GM12878 (cell line): Measurements from ENCODE around the gene MROH2A. TPM values are rescaled to one million over a fixed set of nuclear protein-coding genes. Genes with fewer than 3 reads are reported as not detected.

Experiments
- BCL11A ChIP-seq: IDR thresholded peaks from 2 replicates; pipeline ENCODE4 v1.6.1; 2011; ENCODE audit warnings: low read depth, low read length
- CEBPB ChIP-seq, 2 experiments: fragments of 150-350 bp in 1 of 2; IDR thresholded peaks; 2 replicates each; pipeline ENCODE4 v1.6.1; 2012 to 2014; ENCODE audit warnings: low read depth in 2 of 2, low read length in 2 of 2, borderline replicate concordance in 1 of 2, inconsistent platforms in 1 of 2
- FOXM1 ChIP-seq: IDR thresholded peaks from 2 replicates; pipeline ENCODE4 v1.6.1; 2012; ENCODE audit warnings: low read depth, mild to moderate bottlenecking, inconsistent platforms, low read length, moderate library complexity
- JUNB ChIP-seq: IDR thresholded peaks from 2 replicates; pipeline ENCODE4 v1.6.1; 2016; ENCODE audit warnings: antibody characterized with exemption, mild to moderate bottlenecking
- NR2C1 ChIP-seq: fragments of 450-650 bp; IDR thresholded peaks from 2 replicates; pipeline ENCODE4 v1.6.1; 2017; ENCODE audit warnings: antibody characterized with exemption, mild to moderate bottlenecking, moderate library complexity
- PML ChIP-seq: IDR thresholded peaks from 2 replicates; pipeline ENCODE4 v1.6.1; 2012; ENCODE audit warnings: low read length, inconsistent platforms
- POU2F2 ChIP-seq: IDR thresholded peaks from 3 replicates; pipeline ENCODE4 v1.6.1; 2011; ENCODE audit warnings: low read depth, mild to moderate bottlenecking, low read length, borderline replicate concordance
- RBBP5 ChIP-seq: fragments of 200-600 bp; sonication (generic); conservative IDR thresholded peaks from 2 replicates; pipeline ENCODE4 v1.6.1; 2016
- SIX5 ChIP-seq: IDR thresholded peaks from 2 replicates; pipeline ENCODE4 v1.6.1; 2011; ENCODE audit warnings: mild to moderate bottlenecking, low read depth, low read length, moderate library complexity; ENCODE audit not compliant: severe bottlenecking
- ZNF217 ChIP-seq: fragments of 450-650 bp; IDR thresholded peaks from 2 replicates; pipeline ENCODE4 v1.6.1; 2017; ENCODE audit warnings: antibody characterized with exemption, mild to moderate bottlenecking
- polyA plus RNA-seq, 11 experiments: library from polyadenylated mRNA; depleted of rRNA in 4 of 11; unstranded in 6 of 11; stranded (reverse) in 5 of 11; fragments of >200 nt; fragmentation: Nextera tagmentation in 4 of 11; fragmentation: Illumina TruSeq in 1 of 11; extraction: Ambion mirVana in 4 of 11; extraction: Trizol in 1 of 11; gene quantifications; 1 replicate in 1 of 11; 2 replicates in 10 of 11; pipeline versions ENCODE4 v1.2.1 to v1.2.3, GENCODE V29; 2011 to 2016; ENCODE audit warnings: inconsistent platforms in 2 of 11, missing spikeins in 2 of 11, low read depth in 1 of 11
- total RNA-seq, 4 experiments: library from RNA; depleted of rRNA in 3 of 4; stranded (reverse); fragments of >200 nt in 3 of 4; fragmentation: Illumina TruSeq in 1 of 4; extraction: Trizol in 1 of 4; gene quantifications; 2 replicates each; pipeline versions ENCODE4 v1.2.1 to v1.2.3, GENCODE V29; 2013 to 2021
- TF ChIP-seq, protein P1 (sequence below): IDR thresholded peaks from 2 replicates; pipeline ENCODE4 v1.6.1; 2011; ENCODE audit warnings: low read depth, mild to moderate bottlenecking, low read length, moderate library complexity, borderline replicate concordance; ENCODE audit errors: extremely low read depth
- TF ChIP-seq, protein P2 (sequence below): fragments of 450-650 bp; IDR thresholded peaks from 2 replicates; pipeline ENCODE4 v1.6.1; 2017; ENCODE audit warnings: mild to moderate bottlenecking, low read depth, inconsistent platforms; ENCODE audit not compliant: poor library complexity, severe bottlenecking
- TF ChIP-seq, protein P3 (sequence below): IDR thresholded peaks from 2 replicates; pipeline ENCODE4 v1.6.1; 2011; ENCODE audit warnings: borderline replicate concordance, low read depth, mild to moderate bottlenecking, moderate library complexity, low read length; ENCODE audit not compliant: insufficient read depth, poor library complexity, severe bottlenecking
- TF ChIP-seq, protein P4 (sequence below): fragments of 450-650 bp; IDR thresholded peaks from 2 replicates; pipeline ENCODE4 v1.6.1; 2017; ENCODE audit warnings: mild to moderate bottlenecking, moderate library complexity
- TF ChIP-seq, protein P5 (sequence below): fragments of 450-650 bp; formaldehyde crosslinking; IDR thresholded peaks from 2 replicates; pipeline ENCODE4 v1.4.0; 2022; ENCODE audit warnings: mild to moderate bottlenecking, moderate library complexity
- TF ChIP-seq, protein P6 (sequence below): fragments of 450-650 bp; IDR thresholded peaks from 2 replicates; pipeline ENCODE4 v1.6.1; 2017; ENCODE audit warnings: low read depth, mild to moderate bottlenecking, moderate library complexity

MROH2A gene
- total and polyA plus RNA-seq, 10 of the 15 experiments (the other 5 are each of a cell fraction or from before 2014, with no cell fraction given): not detected

DNA sequence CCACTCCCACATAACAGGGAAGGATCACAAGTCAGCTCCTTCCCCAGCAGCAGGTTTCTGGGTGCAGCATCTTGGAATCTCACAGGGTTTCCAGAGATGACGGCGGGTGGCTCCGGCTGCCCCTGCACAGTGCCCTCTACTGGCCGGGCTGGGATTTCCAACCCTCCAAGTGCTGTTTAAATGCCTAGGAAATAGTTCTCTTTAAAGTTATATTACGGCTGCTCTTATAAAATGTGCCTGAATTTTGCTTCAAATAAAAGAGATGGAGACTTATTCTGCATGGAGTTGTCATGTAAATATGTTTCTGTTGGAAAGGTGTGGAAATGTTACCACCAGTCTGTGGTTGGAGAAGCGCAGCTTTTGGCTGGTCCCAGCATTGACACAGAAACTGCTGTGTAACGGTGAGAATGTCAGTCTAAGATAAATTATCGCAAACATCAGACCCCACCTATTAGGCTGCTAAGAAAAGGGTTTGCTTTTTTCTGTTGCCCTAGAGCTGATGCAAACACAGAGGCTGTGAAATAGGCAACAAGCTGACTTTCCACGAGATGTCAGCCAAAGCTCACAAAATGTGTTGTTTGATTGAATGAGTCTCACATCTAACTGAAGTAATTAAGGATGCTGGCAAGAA, 79.5 kb downstream of the MROH2A start (continued):
- TF ChIP-seq, protein P1, sequence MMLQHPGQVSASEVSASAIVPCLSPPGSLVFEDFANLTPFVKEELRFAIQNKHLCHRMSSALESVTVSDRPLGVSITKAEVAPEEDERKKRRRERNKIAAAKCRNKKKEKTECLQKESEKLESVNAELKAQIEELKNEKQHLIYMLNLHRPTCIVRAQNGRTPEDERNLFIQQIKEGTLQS: no peak
- TF ChIP-seq, protein P2, sequence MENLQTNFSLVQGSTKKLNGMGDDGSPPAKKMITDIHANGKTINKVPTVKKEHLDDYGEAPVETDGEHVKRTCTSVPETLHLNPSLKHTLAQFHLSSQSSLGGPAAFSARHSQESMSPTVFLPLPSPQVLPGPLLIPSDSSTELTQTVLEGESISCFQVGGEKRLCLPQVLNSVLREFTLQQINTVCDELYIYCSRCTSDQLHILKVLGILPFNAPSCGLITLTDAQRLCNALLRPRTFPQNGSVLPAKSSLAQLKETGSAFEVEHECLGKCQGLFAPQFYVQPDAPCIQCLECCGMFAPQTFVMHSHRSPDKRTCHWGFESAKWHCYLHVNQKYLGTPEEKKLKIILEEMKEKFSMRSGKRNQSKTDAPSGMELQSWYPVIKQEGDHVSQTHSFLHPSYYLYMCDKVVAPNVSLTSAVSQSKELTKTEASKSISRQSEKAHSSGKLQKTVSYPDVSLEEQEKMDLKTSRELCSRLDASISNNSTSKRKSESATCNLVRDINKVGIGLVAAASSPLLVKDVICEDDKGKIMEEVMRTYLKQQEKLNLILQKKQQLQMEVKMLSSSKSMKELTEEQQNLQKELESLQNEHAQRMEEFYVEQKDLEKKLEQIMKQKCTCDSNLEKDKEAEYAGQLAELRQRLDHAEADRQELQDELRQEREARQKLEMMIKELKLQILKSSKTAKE: no peak
- TF ChIP-seq BCL11A: no peak
- TF ChIP-seq JUNB: no peak
- TF ChIP-seq POU2F2: no peak
- no peak for TF ChIP-seq PML
- no peak for TF ChIP-seq SIX5
- TF ChIP-seq CEBPB (IDR thresholded peaks at IDR 0.05; ENCODE audit: borderline replicate concordance in 1 of 2, low read depth in 2 of 2, low read length in 2 of 2): no peak
- 0 out of 2 replicates have a peak, but pooled peaks have one; percentile 22 for TF ChIP-seq FOXM1
- TF ChIP-seq RBBP5: no peak
- no peak for TF ChIP-seq ZNF217
- TF ChIP-seq, protein P3, sequence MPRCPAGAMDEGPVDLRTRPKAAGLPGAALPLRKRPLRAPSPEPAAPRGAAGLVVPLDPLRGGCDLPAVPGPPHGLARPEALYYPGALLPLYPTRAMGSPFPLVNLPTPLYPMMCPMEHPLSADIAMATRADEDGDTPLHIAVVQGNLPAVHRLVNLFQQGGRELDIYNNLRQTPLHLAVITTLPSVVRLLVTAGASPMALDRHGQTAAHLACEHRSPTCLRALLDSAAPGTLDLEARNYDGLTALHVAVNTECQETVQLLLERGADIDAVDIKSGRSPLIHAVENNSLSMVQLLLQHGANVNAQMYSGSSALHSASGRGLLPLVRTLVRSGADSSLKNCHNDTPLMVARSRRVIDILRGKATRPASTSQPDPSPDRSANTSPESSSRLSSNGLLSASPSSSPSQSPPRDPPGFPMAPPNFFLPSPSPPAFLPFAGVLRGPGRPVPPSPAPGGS: no peak
- TF ChIP-seq, protein P4, sequence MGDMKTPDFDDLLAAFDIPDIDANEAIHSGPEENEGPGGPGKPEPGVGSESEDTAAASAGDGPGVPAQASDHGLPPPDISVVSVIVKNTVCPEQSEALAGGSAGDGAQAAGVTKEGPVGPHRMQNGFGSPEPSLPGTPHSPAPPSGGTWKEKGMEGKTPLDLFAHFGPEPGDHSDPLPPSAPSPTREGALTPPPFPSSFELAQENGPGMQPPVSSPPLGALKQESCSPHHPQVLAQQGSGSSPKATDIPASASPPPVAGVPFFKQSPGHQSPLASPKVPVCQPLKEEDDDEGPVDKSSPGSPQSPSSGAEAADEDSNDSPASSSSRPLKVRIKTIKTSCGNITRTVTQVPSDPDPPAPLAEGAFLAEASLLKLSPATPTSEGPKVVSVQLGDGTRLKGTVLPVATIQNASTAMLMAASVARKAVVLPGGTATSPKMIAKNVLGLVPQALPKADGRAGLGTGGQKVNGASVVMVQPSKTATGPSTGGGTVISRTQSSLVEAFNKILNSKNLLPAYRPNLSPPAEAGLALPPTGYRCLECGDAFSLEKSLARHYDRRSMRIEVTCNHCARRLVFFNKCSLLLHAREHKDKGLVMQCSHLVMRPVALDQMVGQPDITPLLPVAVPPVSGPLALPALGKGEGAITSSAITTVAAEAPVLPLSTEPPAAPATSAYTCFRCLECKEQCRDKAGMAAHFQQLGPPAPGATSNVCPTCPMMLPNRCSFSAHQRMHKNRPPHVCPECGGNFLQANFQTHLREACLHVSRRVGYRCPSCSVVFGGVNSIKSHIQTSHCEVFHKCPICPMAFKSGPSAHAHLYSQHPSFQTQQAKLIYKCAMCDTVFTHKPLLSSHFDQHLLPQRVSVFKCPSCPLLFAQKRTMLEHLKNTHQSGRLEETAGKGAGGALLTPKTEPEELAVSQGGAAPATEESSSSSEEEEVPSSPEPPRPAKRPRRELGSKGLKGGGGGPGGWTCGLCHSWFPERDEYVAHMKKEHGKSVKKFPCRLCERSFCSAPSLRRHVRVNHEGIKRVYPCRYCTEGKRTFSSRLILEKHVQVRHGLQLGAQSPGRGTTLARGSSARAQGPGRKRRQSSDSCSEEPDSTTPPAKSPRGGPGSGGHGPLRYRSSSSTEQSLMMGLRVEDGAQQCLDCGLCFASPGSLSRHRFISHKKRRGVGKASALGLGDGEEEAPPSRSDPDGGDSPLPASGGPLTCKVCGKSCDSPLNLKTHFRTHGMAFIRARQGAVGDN: no peak
- TF ChIP-seq, protein P5, sequence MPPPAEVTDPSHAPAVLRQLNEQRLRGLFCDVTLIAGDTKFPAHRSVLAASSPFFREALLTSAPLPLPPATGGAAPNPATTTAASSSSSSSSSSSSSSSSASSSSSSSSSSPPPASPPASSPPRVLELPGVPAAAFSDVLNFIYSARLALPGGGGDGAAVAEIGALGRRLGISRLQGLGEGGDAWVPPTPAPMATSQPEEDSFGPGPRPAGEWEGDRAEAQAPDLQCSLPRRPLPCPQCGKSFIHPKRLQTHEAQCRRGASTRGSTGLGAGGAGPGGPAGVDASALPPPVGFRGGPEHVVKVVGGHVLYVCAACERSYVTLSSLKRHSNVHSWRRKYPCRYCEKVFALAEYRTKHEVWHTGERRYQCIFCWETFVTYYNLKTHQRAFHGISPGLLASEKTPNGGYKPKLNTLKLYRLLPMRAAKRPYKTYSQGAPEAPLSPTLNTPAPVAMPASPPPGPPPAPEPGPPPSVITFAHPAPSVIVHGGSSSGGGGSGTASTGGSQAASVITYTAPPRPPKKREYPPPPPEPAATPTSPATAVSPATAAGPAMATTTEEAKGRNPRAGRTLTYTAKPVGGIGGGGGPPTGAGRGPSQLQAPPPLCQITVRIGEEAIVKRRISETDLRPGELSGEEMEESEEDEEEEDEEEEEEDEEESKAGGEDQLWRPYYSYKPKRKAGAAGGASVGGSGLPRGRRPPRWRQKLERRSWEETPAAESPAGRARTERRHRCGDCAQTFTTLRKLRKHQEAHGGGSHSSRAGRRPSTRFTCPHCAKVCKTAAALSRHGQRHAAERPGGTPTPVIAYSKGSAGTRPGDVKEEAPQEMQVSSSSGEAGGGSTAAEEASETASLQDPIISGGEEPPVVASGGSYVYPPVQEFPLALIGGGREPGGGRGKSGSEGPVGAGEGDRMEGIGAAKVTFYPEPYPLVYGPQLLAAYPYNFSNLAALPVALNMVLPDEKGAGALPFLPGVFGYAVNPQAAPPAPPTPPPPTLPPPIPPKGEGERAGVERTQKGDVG (CRISPR knock-in tag): no peak
- TF ChIP-seq, protein P6, sequence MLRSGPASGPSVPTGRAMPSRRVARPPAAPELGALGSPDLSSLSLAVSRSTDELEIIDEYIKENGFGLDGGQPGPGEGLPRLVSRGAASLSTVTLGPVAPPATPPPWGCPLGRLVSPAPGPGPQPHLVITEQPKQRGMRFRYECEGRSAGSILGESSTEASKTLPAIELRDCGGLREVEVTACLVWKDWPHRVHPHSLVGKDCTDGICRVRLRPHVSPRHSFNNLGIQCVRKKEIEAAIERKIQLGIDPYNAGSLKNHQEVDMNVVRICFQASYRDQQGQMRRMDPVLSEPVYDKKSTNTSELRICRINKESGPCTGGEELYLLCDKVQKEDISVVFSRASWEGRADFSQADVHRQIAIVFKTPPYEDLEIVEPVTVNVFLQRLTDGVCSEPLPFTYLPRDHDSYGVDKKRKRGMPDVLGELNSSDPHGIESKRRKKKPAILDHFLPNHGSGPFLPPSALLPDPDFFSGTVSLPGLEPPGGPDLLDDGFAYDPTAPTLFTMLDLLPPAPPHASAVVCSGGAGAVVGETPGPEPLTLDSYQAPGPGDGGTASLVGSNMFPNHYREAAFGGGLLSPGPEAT: no peak
- TF ChIP-seq NR2C1: no peak
